ENCODE measurements around the gene ERLIN1.

DNA sequence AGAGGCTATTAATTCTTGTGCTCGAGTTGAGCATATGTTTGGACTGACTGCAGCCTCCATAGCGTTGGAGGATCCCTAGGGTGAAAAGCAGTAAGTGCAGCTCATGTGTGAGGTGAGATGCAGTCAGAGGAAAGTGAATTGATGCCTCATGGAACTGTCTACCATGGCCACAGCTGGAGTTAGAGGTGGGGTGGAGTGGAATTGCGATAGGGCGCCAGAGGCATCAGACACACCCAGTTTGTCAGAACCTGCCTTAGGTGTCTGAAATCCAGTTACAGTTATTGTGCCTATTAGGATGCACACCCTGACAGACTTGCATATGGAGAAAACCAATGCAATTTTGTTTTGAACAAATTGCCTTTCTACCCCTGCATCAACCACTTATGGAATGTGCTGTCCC is 39.4 kb downstream of the ERLIN1 start:
- TF ChIP-seq, protein P1, sequence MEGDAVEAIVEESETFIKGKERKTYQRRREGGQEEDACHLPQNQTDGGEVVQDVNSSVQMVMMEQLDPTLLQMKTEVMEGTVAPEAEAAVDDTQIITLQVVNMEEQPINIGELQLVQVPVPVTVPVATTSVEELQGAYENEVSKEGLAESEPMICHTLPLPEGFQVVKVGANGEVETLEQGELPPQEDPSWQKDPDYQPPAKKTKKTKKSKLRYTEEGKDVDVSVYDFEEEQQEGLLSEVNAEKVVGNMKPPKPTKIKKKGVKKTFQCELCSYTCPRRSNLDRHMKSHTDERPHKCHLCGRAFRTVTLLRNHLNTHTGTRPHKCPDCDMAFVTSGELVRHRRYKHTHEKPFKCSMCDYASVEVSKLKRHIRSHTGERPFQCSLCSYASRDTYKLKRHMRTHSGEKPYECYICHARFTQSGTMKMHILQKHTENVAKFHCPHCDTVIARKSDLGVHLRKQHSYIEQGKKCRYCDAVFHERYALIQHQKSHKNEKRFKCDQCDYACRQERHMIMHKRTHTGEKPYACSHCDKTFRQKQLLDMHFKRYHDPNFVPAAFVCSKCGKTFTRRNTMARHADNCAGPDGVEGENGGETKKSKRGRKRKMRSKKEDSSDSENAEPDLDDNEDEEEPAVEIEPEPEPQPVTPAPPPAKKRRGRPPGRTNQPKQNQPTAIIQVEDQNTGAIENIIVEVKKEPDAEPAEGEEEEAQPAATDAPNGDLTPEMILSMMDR (conservative IDR thresholded peaks at IDR 0.05) = no peak
- no peak for TF ChIP-seq ZFX (IDR thresholded peaks at IDR 0.05)
